Adrenal gland (tissue), 12 donors: Measurements from ENCODE around the gene MAGI1. TPM values are rescaled to one million over a fixed set of nuclear protein-coding genes. Genes with fewer than 3 reads are reported as not detected.

ENCODE experiments used
- DNase-seq, 7 donors: peaks; one replicate each; pipeline ENCODE4 v3.0.0-alpha.2; 2019 to 2020
- H3K27ac ChIP-seq, 5 donors: fragments of 200-600 bp; sonication (generic) in 4 of 5; 1 replicate in 3 of 5; 2 replicates in 2 of 5; pipeline versions ENCODE4 v1.5.1 to v1.8.0; 2016 to 2020; ENCODE audit warnings: mild to moderate bottlenecking in 1 of 5
- H3K27me3 ChIP-seq: fragments of 200-600 bp; 2 replicates; pipeline ENCODE4 v1.8.0; 2021
- H3K36me3 ChIP-seq, 2 donors: fragments of 200-600 bp; replicated peaks in 1 of 2; 1 replicate in 1 of 2; 2 replicates in 1 of 2; pipeline versions ENCODE4 v1.5.1 to v1.8.0; 2018 to 2022
- H3K4me1 ChIP-seq, 2 donors: fragments of 200-600 bp; replicated peaks in 1 of 2; 1 replicate in 1 of 2; 2 replicates in 1 of 2; pipeline versions ENCODE4 v1.5.1 to v1.8.0; 2018 to 2021
- H3K4me3 ChIP-seq, 4 donors: fragments of 200-600 bp; sonication (generic) in 3 of 4; one replicate each; pipeline ENCODE4 v1.5.1; 2016 to 2018
- H3K9me3 ChIP-seq, 3 donors: fragments of 200-600 bp; sonication (generic) in 1 of 3; replicated peaks in 1 of 3; 1 replicate in 2 of 3; 2 replicates in 1 of 3; pipeline versions ENCODE4 v1.5.1 to v1.8.0; 2016 to 2021
- POLR2A ChIP-seq, 2 donors: fragments of 450-650 bp; IDR thresholded peaks; one replicate each; pipeline ENCODE4 v1.6.1; 2017; ENCODE audit warnings: antibody characterized with exemption in 2 of 2, mild to moderate bottlenecking in 2 of 2, moderate library complexity in 1 of 2
- WGBS, 4 donors: extraction: QIAGEN DNeasy Blood & Tissue Kit in 2 of 4; methylation state at CpG; one replicate each; pipeline versions ENCODE4 v1.1.5 to v1.1.7; 2013 to 2017; 5-methylcytosine and 5-hydroxymethylcytosine counted together
- intact Hi-C, 2 donors: fragments of 100-400 bp; cut with DNase I; formaldehyde crosslinking; loops; one replicate each; pipeline versions ENCODE4 v1.14.1 to v1.15.0; 2022 to 2023
- polyA plus RNA-seq, 3 donors: library from polyadenylated mRNA; stranded (reverse); fragments of 200-250 nt in 2 of 3; fragments of 350-450 nt in 1 of 3; fragmentation: Illumina TruSeq in 1 of 3; extraction: RNeasy Lipid Tissue Mini Kit (QIAGEN cat#74804) in 1 of 3; gene quantifications; one replicate each; pipeline ENCODE4 v1.2.3, GENCODE V29; 2013 to 2014
- total RNA-seq, 9 donors: library from RNA; depleted of rRNA in 4 of 9; stranded (reverse); fragments of >200 nt in 4 of 9; fragments of 120-200 nt in 1 of 9; fragmentation: NEBNext Ultra II Directional in 1 of 9; extraction: Animal tissue kit (Norgen Biotek cat#: 25700) in 1 of 9; gene quantifications; one replicate each; pipeline versions ENCODE4 v1.1.0 to v1.2.4, GENCODE V29; 2013 to 2023
- TF ChIP-seq, protein P1 (sequence below), 6 experiments: fragments of 450-650 bp in 4 of 6; fragments of 200-600 bp in 2 of 6; sonication (generic) in 1 of 6; IDR thresholded peaks; 1 replicate in 5 of 6; 2 replicates in 1 of 6; pipeline versions ENCODE4 v1.5.1 to v1.8.0; 2016 to 2021; ENCODE audit warnings: antibody characterized with exemption in 6 of 6, mild to moderate bottlenecking in 2 of 6, moderate library complexity in 1 of 6
- donor health status: healthy with polysubstance abuse.
- donor health status: Bipolar disorder and iron deficiency.
- donor health status: DM: yes; HTN: yes; CAD: no.
- donor health status: DM: no; HTN: no; CAD: no.
- donor health status: DM: no; HTN: no; CAD: no.
- donor health status: DM: yes; HTN: yes; CAD: no.

Gene MAGI1
- total and polyA plus RNA-seq, 12 donors, result 4.8 to 31.6 (median 18.5) TPM

- H3K27me3 ChIP-seq, result no peaks in the 10 kb centered on the region
- no peak overlapping the region for H3K27ac ChIP-seq
These were observed 450.9 kb downstream of the MAGI1 start for GRCh38 chr3:65587650-65588439.

GRCh38 chr3:65584913-65585312 is 453.8 kb downstream of the MAGI1 start:
- Histone ChIP-seq H3K4me1 (no peaks in the 10 kb centered on the region), H3K36me3 (no peaks in the 10 kb centered on the region), H3K27me3 (no peaks in the 10 kb centered on the region), H3K9me3 (no peaks in the 10 kb centered on the region), H3K27ac (no peak overlapping the region), H3K4me3 (no peak overlapping the region)
- TF ChIP-seq, protein P1, sequence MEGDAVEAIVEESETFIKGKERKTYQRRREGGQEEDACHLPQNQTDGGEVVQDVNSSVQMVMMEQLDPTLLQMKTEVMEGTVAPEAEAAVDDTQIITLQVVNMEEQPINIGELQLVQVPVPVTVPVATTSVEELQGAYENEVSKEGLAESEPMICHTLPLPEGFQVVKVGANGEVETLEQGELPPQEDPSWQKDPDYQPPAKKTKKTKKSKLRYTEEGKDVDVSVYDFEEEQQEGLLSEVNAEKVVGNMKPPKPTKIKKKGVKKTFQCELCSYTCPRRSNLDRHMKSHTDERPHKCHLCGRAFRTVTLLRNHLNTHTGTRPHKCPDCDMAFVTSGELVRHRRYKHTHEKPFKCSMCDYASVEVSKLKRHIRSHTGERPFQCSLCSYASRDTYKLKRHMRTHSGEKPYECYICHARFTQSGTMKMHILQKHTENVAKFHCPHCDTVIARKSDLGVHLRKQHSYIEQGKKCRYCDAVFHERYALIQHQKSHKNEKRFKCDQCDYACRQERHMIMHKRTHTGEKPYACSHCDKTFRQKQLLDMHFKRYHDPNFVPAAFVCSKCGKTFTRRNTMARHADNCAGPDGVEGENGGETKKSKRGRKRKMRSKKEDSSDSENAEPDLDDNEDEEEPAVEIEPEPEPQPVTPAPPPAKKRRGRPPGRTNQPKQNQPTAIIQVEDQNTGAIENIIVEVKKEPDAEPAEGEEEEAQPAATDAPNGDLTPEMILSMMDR (IDR thresholded peaks at IDR 0.05), result no peak
- TF ChIP-seq POLR2A (IDR thresholded peaks at IDR 0.05), result no peak
- 94 to 96% (median 95%) methylated on average over 2 of the region's 2 CpGs for WGBS, 4 donors
- intact Hi-C loops, result no loop called here
- DNase-seq, result no peak

More at GRCh38 chr3:65587650-65588439, 450.9 kb downstream of the MAGI1 start:
- intact Hi-C loops, result no loop called here
- no peak for TF ChIP-seq POLR2A (IDR thresholded peaks at IDR 0.05)
- TF ChIP-seq, protein P1 (IDR thresholded peaks at IDR 0.05), result no peak
- WGBS, 4 donors, result 88 to 97% (median 91%) methylated on average over 12 of the region's 12 CpGs
- Histone ChIP-seq H3K4me3 (no peak overlapping the region), H3K9me3 (no peaks in the 10 kb centered on the region), H3K36me3 (no peaks in the 10 kb centered on the region), H3K4me1 (no peaks in the 10 kb centered on the region)
- no peak for DNase-seq

- intact Hi-C loops, result no loop called here
- Histone ChIP-seq H3K4me3 (no peak overlapping the region), H3K27me3 (no peaks in the 10 kb centered on the region), H3K4me1 (no peaks in the 10 kb centered on the region), H3K9me3 (no peaks in the 10 kb centered on the region), H3K27ac (no peak overlapping the region), H3K36me3 (no peaks in the 10 kb centered on the region)
- TF ChIP-seq, protein P1 (IDR thresholded peaks at IDR 0.05), result no peak
- TF ChIP-seq POLR2A (IDR thresholded peaks at IDR 0.05), result no peak
- DNase-seq, result no peak
These were observed 454.7 kb downstream of the MAGI1 start for GRCh38 chr3:65584002-65584401.

DNA sequence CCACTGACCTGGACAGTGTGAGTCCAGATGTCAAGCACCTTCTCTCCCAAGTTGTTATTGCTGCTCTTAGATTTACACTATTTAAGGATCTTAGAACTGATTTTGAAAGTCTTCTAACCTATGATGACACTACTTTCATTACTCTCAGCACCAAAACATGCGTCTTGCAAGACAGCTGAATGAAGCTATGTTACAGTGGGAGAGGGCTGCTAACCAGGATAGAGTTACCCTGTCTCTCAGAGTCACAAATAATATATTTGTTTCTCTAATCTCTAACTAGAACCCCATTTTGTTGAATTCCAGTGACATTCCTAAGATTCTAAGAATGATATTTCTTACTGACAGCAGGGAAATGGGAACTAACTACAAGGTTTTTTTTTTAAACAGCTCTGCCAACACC is 455.5 kb downstream of the MAGI1 start:
- H3K4me3 ChIP-seq, result no peak overlapping the region
- H3K4me1 ChIP-seq, result no peaks in the 10 kb centered on the region
- TF ChIP-seq, protein P1 (IDR thresholded peaks at IDR 0.05), result no peak
- TF ChIP-seq POLR2A (IDR thresholded peaks at IDR 0.05), result no peak
- H3K9me3 ChIP-seq, result no peaks in the 10 kb centered on the region
- no peak overlapping the region for H3K27ac ChIP-seq
- H3K27me3 ChIP-seq, result no peaks in the 10 kb centered on the region
- H3K36me3 ChIP-seq, result no peaks in the 10 kb centered on the region
- 83 to 95% (median 93%) methylated on average over 1 of the region's 1 CpG for WGBS, 4 donors
- intact Hi-C loops, result no loop called here
- DNase-seq, result no peak
